Stimulated activated CD8-positive, alpha-beta memory T cell treated with anti-CD3 and anti-CD28 coated beads, Interleukin-4, amount 100 ng/mL, for 4 hours (primary cell): ENCODE results near the gene SELPLG.
"Not testable (repeated sequence)": the region's sequence is repeated elsewhere in the genome, so short reads cannot be mapped to it uniquely, and the experiment has no call there.

ENCODE experiments used
- DNase-seq, 2 donors: peaks; one replicate each; pipeline ENCODE4 v3.0.0-alpha.2; 2020; ENCODE audit warnings: low read depth in 2 of 2, low spot score in 1 of 2

The SELPLG gene

GRCh38 chr12:108620236-108620879, 13.3 kb downstream of the SELPLG start:
- DNase-seq, result no peak

DNA sequence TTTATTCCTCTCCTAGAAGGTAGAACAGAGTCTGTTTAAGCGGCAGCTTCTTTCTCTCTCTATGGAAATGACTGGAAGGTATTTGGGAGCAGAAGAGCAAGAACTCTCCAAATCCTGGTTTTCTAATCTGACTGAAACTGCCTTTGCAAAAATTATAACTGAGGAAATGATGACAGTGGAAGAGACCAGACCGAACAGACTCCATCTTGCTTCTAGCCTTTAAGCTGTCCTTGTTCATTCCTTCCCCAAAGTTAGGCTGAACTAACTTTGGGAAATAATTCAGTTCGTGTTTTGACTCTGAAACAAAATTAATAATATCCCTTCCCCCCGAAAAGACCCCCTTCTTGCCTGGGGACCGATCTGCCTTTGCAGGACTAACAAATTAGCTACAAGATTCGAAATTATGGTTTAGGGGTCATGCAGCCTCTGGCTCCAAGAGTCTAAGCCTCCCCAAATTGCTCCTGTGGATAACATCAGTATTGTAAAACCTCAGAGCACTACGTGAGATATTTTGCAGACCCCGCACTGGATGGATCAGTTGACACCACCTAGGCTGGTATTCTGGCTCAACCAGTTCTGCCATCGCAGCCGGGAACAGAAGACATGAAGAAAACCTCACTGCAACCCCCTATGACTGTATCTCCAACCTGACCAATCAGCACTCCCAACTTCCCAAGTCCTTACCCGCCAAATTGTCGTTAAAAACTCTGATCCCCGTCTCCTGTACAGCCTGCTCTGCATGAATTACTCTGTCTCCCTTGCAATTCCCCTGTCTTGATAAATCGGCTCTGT, 14.1 kb downstream of the SELPLG start:
- no peak for DNase-seq

DNA sequence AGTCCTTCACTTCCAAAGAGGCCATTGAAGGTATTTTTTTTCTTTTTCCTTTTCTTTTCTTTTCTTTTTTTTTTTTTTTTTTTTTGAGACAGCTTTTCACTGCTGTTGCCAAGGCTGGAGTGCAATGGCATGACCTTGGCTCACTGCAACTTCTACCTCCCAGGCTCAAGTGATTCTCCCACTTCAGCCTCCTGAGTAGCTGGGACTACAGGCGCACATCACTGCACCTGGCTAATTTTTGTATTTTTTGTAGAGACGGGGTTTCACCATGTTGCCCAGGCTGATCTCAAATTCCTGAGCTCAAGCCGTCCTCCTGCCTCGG, 14.8 kb downstream of the SELPLG start:
- not testable (repeated sequence) for DNase-seq

- DNase-seq, result peak in 1 of 2 donors; percentile 58
These were observed 15.4 kb downstream of the SELPLG start for GRCh38 chr12:108618079-108618952.

GRCh38 chr12:108616941-108617858, 16.5 kb downstream of the SELPLG start:
- peak; percentile 48 to 81 for DNase-seq

- DNase-seq, result no peak
These were observed 17.3 kb downstream of the SELPLG start for GRCh38 chr12:108616359-108616758.

GRCh38 chr12:108615918-108616317, 17.8 kb downstream of the SELPLG start:
- no peak for DNase-seq

DNA sequence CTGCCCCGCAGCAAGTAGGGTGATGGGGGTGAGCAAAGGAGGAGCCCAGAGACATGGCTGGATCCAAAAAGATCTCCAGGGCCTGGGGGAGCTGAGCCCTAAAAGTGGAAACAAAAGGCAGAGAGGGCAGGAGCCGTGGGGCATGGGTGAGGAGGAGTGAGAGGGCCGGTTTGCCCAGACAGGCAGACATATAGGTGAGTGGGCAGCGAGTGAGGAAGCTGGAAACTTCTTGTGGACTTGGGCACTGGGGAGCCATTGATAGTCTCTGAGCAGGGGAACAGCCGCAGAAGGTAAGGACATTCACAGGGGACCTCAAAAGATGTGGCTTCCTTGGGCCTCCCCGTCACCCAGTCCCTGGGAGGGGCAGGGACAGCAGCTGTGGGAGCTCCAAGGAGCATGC, 19.1 kb downstream of the SELPLG start:
- no peak for DNase-seq

GRCh38 chr12:108614041-108614440, 19.7 kb downstream of the SELPLG start:
- DNase-seq, result no peak

- DNase-seq, result no peak
These were observed 20.1 kb downstream of the SELPLG start for GRCh38 chr12:108613548-108613947.

DNA sequence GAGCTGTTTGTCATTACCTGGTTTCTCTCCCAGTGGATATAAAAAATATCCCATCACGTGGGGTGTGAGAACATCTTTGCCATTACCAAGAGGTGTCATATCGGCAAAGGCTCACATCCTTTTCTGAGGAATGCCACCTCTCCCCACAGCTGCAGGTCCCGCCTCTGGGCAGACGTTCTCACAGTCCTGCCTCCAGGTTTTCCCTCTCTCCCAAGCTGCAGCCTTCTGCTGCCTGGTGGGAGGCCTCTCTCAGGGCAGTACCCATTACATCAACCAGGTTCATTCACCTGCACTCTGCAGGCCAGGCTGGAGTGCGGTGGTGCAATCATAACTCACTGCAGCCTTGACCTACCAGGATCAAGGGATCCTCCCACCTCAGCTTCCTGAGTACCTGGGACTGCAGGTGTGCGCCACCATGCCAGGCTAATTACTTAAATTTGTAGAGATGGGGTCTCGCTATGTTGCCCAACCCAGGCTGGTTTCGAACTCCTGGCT, 20.9 kb downstream of the SELPLG start:
- DNase-seq, result no peak

- peak; percentile 40 to 57 for DNase-seq
These were observed 21.7 kb downstream of the SELPLG start for GRCh38 chr12:108611884-108612415.

DNA sequence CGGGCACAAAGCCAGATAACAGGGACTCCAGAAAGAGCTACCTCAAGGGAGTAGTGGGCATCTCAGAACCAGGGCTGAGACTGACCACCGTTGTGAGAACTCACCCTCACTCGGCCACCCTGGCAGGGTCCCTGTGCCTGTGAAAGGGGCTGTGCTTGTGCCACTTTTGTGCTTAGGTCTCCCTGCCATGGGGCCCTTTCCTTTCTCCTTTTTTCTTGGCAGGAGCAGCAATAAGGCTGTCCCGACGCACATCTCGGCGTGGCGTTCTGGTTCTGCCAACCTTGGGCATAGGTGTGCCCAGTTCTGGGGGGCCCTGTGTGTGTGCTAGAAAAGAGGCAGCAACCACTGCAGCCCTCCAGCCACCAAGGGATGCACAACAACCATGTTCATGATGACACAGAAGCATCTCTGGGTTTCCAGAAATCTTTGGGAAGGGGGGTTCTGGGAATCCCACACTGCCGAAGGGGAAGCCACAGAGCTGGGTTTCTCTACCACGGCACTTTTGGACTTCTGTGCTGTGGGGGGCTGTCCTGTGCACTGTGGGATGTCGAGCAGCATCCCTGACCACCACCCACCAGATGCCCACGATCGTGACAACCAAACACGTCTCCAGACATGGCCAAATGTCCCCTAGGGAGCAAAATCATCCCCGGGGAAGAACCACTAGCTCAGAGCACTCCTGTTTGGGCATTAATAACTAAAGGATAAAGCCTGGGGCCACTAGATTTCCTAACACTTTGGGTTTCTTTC, 22.7 kb downstream of the SELPLG start:
- DNase-seq, result no peak

GRCh38 chr12:108610336-108610815, 23.3 kb downstream of the SELPLG start:
- DNase-seq, result no peak

DNA sequence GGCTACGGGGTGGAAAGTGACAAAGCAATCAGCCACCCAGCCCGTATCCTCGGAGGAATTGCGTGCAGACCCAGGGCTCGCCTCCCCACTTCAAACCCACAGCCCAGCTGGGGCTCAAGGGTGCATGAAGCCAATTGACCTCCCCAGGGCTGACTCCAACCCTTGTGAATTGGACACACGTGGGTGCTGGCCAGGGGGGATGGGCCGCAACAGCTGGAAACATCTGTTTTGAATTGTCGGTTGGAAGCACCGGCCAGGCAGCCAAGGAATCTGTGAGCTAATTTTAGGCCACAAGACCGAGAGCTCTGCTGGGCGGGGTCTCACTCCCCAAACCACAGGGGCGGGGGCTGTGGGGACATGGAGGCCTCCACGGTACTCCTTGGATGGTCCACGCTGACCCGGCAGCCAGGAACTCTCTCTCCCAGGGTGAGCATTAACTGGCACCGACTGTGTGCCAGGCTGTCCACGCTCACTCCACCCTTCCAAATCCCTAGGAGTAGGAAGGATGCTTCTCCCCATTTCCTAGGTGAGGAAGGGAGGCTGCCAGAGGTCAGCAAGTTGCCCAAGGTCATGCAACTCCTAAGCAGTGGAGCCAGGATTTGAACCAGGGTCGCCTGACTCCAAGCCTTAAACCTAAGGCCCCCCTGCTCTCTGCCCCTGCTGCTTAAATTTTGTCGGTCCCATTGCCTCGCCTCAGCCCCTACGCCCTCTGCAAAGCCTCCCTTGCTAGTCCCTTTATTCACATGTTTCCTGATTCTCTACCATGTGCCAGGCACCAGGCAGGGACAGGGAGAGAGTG, 24.0 kb downstream of the SELPLG start:
- DNase-seq, result no peak

DNA sequence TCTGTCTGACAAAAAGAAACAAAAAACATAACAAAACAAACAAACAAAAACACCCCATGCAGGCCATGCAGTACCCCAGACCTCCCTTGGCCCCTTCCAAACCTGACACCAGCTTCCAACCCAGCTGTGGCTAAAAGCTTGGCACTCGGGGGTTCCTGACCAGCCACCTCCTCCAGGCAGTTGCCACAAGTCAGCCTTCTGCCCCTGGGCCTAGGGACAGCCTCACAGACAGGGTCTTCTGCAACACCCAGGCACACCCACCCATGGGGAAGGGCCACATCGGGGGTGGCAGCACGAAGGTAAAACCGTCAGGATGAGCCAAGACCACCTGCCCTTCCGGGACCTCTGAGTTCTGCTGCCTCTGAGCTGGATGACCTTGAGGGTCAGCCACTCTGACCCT, 25.1 kb downstream of the SELPLG start:
- DNase-seq, result no peak

GRCh38 chr12:108607981-108608600, 25.6 kb downstream of the SELPLG start:
- DNase-seq, result no peak

DNA sequence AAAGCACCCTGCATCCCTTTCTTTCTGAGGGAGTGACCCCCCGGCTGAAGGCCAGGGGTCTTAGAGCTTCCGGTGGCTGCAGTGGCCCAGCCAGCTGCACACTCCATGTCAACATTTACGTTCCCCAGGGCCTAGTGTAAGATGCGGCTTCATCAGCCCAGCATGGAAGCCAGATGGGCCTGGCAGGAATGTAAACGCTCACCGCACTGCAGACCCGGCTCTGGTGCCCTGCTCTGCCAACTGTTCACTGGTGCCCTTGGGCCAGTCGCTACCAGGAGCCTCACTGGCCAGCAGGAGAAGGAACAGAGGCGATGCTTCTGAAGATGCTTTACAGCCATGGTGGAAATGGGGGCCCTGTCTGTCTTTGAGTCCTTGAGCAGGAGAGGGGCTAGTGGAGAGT, 27.2 kb downstream of the SELPLG start:
- no peak for DNase-seq
